Neuronal stem cell (in vitro differentiated cells): Measurements from ENCODE around the gene TSHR.

ENCODE experiments used
- DNase-seq: peaks from one replicate; pipeline ENCODE4 v3.0.0-alpha.2; 2013; ENCODE audit warnings: low spot score
- H2AFZ ChIP-seq: one replicate; pipeline ENCODE4 v1.6.1; 2013; ENCODE audit warnings: mild to moderate bottlenecking, low read length, inconsistent platforms
- H2AK5ac ChIP-seq: 2 replicates; pipeline ENCODE4 v1.6.1; 2013; ENCODE audit warnings: low read depth, mild to moderate bottlenecking, inconsistent platforms, low read length, moderate library complexity, mixed read lengths
- H2BK120ac ChIP-seq: 2 replicates; pipeline ENCODE4 v1.6.1; 2013; ENCODE audit warnings: low read depth, mild to moderate bottlenecking, inconsistent platforms, low read length, moderate library complexity, mixed read lengths
- H2BK12ac ChIP-seq: one replicate; pipeline ENCODE4 v1.6.1; 2013; ENCODE audit warnings: low read length, inconsistent platforms
- H2BK15ac ChIP-seq: 2 replicates; pipeline ENCODE4 v1.6.1; 2013; ENCODE audit warnings: mild to moderate bottlenecking, low read length, inconsistent platforms, mixed read lengths
- H2BK5ac ChIP-seq: one replicate; pipeline ENCODE4 v1.6.1; 2013; ENCODE audit warnings: inconsistent platforms, mild to moderate bottlenecking, low read length, moderate library complexity
- H3K14ac ChIP-seq: one replicate; pipeline ENCODE4 v1.6.1; 2013; ENCODE audit warnings: low read length, inconsistent platforms
- H3K18ac ChIP-seq: 2 replicates; pipeline ENCODE4 v1.6.1; 2013; ENCODE audit warnings: low read length, inconsistent platforms
- H3K23ac ChIP-seq: 2 replicates; pipeline ENCODE4 v1.6.1; 2013; ENCODE audit warnings: low read depth, mild to moderate bottlenecking, mixed read lengths, low read length, inconsistent platforms; ENCODE audit not compliant: poor library complexity
- H3K27ac ChIP-seq: replicated peaks from 3 replicates; pipeline ENCODE4 v1.5.1; 2013; ENCODE audit warnings: low read length, inconsistent platforms
- H3K27me3 ChIP-seq, 3 experiments: 2 replicates each; pipeline ENCODE4 v1.6.1; 2013; ENCODE audit warnings: low read length in 3 of 3, mild to moderate bottlenecking in 2 of 3, inconsistent platforms in 1 of 3, low read depth in 1 of 3, mixed read lengths in 1 of 3, moderate library complexity in 1 of 3; ENCODE audit not compliant: control insufficient read depth in 3 of 3, insufficient read depth in 3 of 3
- H3K36me3 ChIP-seq, 2 donors: replicated peaks in 1 of 2; 2 replicates each; pipeline ENCODE4 v1.6.1; 2013; ENCODE audit warnings: low read length in 2 of 2; ENCODE audit not compliant: control insufficient read depth in 2 of 2, insufficient read depth in 2 of 2
- H3K4ac ChIP-seq: 2 replicates; pipeline ENCODE4 v1.6.1; 2013; ENCODE audit warnings: inconsistent platforms, mild to moderate bottlenecking, low read length, moderate library complexity
- H3K4me1 ChIP-seq, 2 donors: 1 replicate in 1 of 2; 2 replicates in 1 of 2; pipeline ENCODE4 v1.6.1; 2013; ENCODE audit warnings: low read length in 2 of 2, low read depth in 1 of 2; ENCODE audit not compliant: control insufficient read depth in 2 of 2, insufficient read depth in 1 of 2
- H3K4me2 ChIP-seq: one replicate; pipeline ENCODE4 v1.6.1; 2013; ENCODE audit warnings: mild to moderate bottlenecking, low read length, inconsistent platforms; ENCODE audit not compliant: insufficient read depth, poor library complexity, severe bottlenecking
- H3K4me3 ChIP-seq, 2 donors: 2 replicates each; pipeline ENCODE4 v1.5.1; 2013; ENCODE audit warnings: low read length in 2 of 2, mild to moderate bottlenecking in 2 of 2, inconsistent platforms in 1 of 2, moderate library complexity in 1 of 2
- H3K79me1 ChIP-seq: one replicate; pipeline ENCODE4 v1.6.1; 2013; ENCODE audit warnings: low read depth, mild to moderate bottlenecking, inconsistent platforms, low read length, moderate library complexity
- H3K9ac ChIP-seq: one replicate; pipeline ENCODE4 v1.6.1; 2013; ENCODE audit warnings: mild to moderate bottlenecking, low read depth, low read length, inconsistent platforms; ENCODE audit not compliant: poor library complexity
- H3K9me3 ChIP-seq, 2 donors: replicated peaks in 1 of 2; 2 replicates each; pipeline versions ENCODE3 to v1.6.1; 2013; ENCODE audit warnings: low read length in 2 of 2, mild to moderate bottlenecking in 2 of 2, inconsistent platforms in 1 of 2, low read depth in 1 of 2, mixed read lengths in 1 of 2, moderate library complexity in 1 of 2; ENCODE audit not compliant: control insufficient read depth in 2 of 2, insufficient read depth in 1 of 2
- H4K8ac ChIP-seq: one replicate; pipeline ENCODE4 v1.6.1; 2013; ENCODE audit warnings: low read depth, mild to moderate bottlenecking, inconsistent platforms, low read length, moderate library complexity
- H4K91ac ChIP-seq: one replicate; pipeline ENCODE4 v1.6.1; 2013; ENCODE audit warnings: low read length, low read depth, mild to moderate bottlenecking, inconsistent platforms; ENCODE audit not compliant: poor library complexity
- WGBS, 2 donors: extraction: QIAGEN DNeasy Blood & Tissue Kit; methylation state at CpG; one replicate each; pipeline ENCODE4 v1.1.7; 2013; ENCODE audit warnings: missing lambda C conversion rate in 2 of 2, mixed read lengths in 1 of 2; ENCODE audit not compliant: insufficient read length in 2 of 2, insufficient replicate concordance in 1 of 2; ENCODE audit errors: extremely low coverage in 2 of 2; 5-methylcytosine and 5-hydroxymethylcytosine counted together

TSHR gene

GRCh38 chr14:80933686-80934085, 21.7 kb upstream of the TSHR start:
- H3K4me2 ChIP-seq = no peak overlapping the region
- H3K4me3 ChIP-seq = no peak overlapping the region
- H3K23ac ChIP-seq = no peak overlapping the region
- no peak overlapping the region for H3K14ac ChIP-seq
- peaks cover 0 to 9% of the 10 kb centered on the region in 2 donors for H3K36me3 ChIP-seq
- no peak overlapping the region for H2BK5ac ChIP-seq
- H3K4me1 ChIP-seq = no peaks in the 10 kb centered on the region
- no peaks in the 10 kb centered on the region for H3K27me3 ChIP-seq
- no peak overlapping the region for H2AFZ ChIP-seq
- H3K4ac ChIP-seq = no peak overlapping the region
- no CpG with 5 or more reads among the region's 4 CpGs for WGBS, 2 donors
- H3K27ac ChIP-seq = no peak overlapping the region
- no peak overlapping the region for H3K18ac ChIP-seq
- no peak overlapping the region for H3K9ac ChIP-seq
- no peaks in the 10 kb centered on the region for H3K79me1 ChIP-seq
- no peak overlapping the region for H2BK120ac ChIP-seq
- no peak overlapping the region for H4K8ac ChIP-seq
- H2BK12ac ChIP-seq = no peak overlapping the region
- no peak overlapping the region for H2BK15ac ChIP-seq
- DNase-seq = no peak
- H3K9me3 ChIP-seq = no peaks in the 10 kb centered on the region
- H2AK5ac ChIP-seq = no peak overlapping the region
- no peak overlapping the region for H4K91ac ChIP-seq

DNA sequence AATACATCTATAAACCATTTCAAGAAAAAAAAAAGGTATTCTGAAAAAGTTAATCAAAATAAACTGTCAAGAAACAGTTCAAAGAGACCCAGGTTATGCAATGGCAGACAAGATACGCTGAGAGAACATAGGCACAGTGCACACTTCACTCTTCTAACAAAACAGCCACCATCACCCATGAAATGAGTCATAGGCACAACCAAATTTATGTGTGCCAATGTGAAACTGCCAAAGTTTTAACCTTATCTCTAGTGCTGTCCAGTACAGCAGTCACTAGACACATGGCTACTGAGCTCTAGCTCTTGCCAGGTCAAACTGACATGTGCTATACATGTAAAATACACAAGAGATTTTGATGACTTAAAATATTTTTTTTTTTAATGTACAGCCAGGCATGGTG, 15.3 kb upstream of the TSHR start:
- Histone ChIP-seq H4K91ac (no peak overlapping the region), H2BK5ac (no peak overlapping the region), H3K4ac (no peak overlapping the region), H2AFZ (no peak overlapping the region), H3K4me3 (no peak overlapping the region), H2BK15ac (no peak overlapping the region), H3K27ac (no peak overlapping the region), H4K8ac (no peak overlapping the region), H3K9me3 (no peaks in the 10 kb centered on the region), H3K27me3 (no peaks in the 10 kb centered on the region), H3K14ac (no peak overlapping the region), H3K36me3 (peaks cover 0 to 15% of the 10 kb centered on the region in 2 donors), H3K79me1 (no peaks in the 10 kb centered on the region), H2AK5ac (no peak overlapping the region), H2BK12ac (no peak overlapping the region), H3K9ac (no peak overlapping the region), H3K23ac (no peak overlapping the region), H3K4me2 (no peak overlapping the region), H3K4me1 (peaks cover 3% of the 10 kb centered on the region in 2 donors), H3K18ac (no peak overlapping the region), H2BK120ac (no peak overlapping the region)
- no peak for DNase-seq
- no CpG with 5 or more reads among the region's 1 CpG for WGBS, 2 donors

DNA sequence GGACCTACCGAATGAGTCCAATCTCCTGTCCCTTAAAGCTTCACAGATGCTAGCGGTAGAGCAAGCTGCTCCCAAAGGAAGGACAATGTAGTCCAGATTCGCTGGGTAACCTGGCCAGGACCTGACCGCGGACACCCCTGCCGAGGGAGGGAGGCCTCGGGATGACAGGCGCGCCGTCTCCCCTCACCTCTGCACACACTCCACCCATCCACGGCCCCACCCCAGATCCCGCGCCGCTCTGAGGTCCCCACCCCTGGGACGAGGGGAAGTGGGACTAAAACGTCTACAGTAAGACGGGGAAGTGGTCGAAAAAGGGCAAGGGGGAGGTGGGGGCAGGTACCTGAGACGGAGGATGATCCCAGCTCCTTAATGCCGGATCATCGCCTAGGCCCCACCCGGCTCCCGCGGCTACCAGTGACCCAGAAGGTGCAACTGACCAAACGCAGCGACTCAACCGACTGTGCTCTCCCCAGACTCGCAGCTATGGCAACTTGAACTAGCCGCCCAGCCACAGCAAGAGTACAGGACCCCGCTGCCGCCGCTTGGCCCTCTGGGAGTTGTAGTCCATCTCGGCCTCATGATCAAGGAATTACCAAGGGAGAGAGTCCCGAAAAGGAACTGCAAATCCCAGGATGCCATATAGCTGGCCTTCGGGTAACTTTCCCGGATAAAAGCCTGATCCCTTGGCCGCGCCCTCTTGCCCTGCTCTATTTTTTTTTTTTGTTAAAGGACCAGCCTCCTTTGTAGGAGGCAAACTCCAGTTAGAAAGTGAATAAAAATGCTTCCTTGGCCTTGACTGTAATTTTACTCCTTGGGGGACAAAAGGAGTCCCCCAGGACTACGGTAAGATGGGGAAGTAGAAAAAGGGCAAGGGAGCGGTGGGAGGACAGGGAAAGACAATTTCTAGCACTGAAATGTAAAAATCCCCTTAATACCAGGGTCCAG, 13.9 kb upstream of the TSHR start, which contains the start of gene CEP128:
Gene CEP128, minus strand, starts transcription at position 498 of the 945 bp plus-strand sequence.
- Histone ChIP-seq H4K91ac (no peak within 1 kb of the TSS), H3K4me2 (peak within 1 kb of the TSS; percentile 55), H4K8ac (no peak within 1 kb of the TSS), H3K36me3 (peaks cover 0 to 10% of the 10 kb centered on the region in 2 donors), H3K79me1 (no peaks in the 10 kb centered on the region), H3K14ac (no peak within 1 kb of the TSS), H3K9me3 (no peaks in the 10 kb centered on the region), H3K27me3 (no peaks in the 10 kb centered on the region), H3K9ac (peak within 1 kb of the TSS; percentile 88), H2BK12ac (no peak within 1 kb of the TSS), H3K4me1 (peaks cover 3% of the 10 kb centered on the region in 2 donors), H3K27ac (no peak within 1 kb of the TSS), H2BK120ac (no peak within 1 kb of the TSS), H3K4ac (no peak within 1 kb of the TSS), H2AK5ac (no peak within 1 kb of the TSS), H3K18ac (no peak within 1 kb of the TSS), H3K23ac (peak within 1 kb of the TSS; percentile 69), H3K4me3 (peak within 1 kb of the TSS; percentile 70 to 87), H2BK15ac (no peak within 1 kb of the TSS), H2AFZ (peak within 1 kb of the TSS; percentile 96), H2BK5ac (no peak within 1 kb of the TSS)
- WGBS, 2 donors = no CpG with 5 or more reads among the region's 40 CpGs
- peak; percentile 93 for DNase-seq

GRCh38 chr14:80942191-80942600, 13.2 kb upstream of the TSHR start:
- no CpG with 5 or more reads among the region's 5 CpGs for WGBS, 2 donors

More at GRCh38 chr14:80942191-80942600, 13.2 kb upstream of the TSHR start:
- peak; percentile 1 for DNase-seq
- H3K23ac ChIP-seq = no peak overlapping the region
- no peak overlapping the region for H4K8ac ChIP-seq
- H3K27ac ChIP-seq = no peak overlapping the region
- H3K79me1 ChIP-seq = no peaks in the 10 kb centered on the region
- no peak overlapping the region for H3K18ac ChIP-seq
- no peak overlapping the region for H3K14ac ChIP-seq
- peak overlapping the region in 1 of 2 donors; percentile 70 for H3K4me3 ChIP-seq
- H3K4me2 ChIP-seq = peak overlapping the region; percentile 28
- H2BK5ac ChIP-seq = no peak overlapping the region
- peak overlapping the region; percentile 96 for H2AFZ ChIP-seq
- H3K27me3 ChIP-seq = no peaks in the 10 kb centered on the region
- H3K4me1 ChIP-seq = peaks cover 3% of the 10 kb centered on the region in 2 donors
- H3K9me3 ChIP-seq = no peaks in the 10 kb centered on the region
- H3K4ac ChIP-seq = no peak overlapping the region
- no peak overlapping the region for H4K91ac ChIP-seq
- H2AK5ac ChIP-seq = no peak overlapping the region
- H2BK12ac ChIP-seq = no peak overlapping the region
- H3K36me3 ChIP-seq = peaks cover 0 to 10% of the 10 kb centered on the region in 2 donors
- no peak overlapping the region for H2BK120ac ChIP-seq
- H2BK15ac ChIP-seq = no peak overlapping the region
- H3K9ac ChIP-seq = no peak overlapping the region
